GM18868 (cell line): Measurements from ENCODE around the gene UBE3A.

Experiments
- ATAC-seq: cut with Tn5 transposase; IDR thresholded peaks from one replicate; pipeline ENCODE4 v1.9.1; 2021; ENCODE audit warnings: mild to moderate bottlenecking, moderate library complexity; ENCODE audit not compliant: unreplicated experiment

Gene UBE3A

DNA sequence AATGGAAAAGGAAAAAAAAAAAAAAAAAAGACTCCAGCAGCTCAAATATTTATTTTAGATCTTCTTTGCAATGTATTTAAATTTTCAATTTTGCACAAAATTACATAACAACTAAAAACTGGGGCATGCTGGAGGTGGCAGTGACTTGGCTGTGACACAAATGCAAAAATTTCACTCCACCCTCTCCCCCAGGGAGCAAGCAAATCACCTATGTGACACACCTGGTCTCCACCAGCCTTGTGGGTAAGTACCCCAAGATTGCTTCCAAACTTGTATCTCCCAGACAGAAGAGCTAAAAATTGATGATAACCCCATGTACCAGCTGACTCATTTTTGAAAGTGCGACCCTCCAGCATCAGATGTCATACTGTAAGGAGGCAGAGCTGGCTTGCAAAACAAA lies 32.0 kb downstream of the UBE3A start:
- ATAC-seq = no peak

DNA sequence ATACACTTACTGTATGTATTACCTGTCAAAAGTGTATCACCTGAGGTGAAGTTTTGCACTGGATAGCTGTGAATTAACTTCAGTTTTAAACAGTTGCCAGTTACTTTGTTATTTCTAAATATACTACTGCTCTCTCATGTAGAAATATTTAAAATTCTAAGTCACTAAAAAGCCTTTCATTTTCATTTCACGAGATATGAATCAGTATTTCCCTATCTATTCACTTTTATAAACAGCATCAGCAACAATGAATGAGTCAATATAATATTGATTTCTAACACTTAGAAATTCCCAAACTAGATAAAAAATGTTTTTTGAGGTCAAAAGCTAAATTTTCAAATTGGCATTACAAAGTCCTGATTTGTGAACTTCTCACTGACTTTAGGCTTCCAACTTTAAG lies 32.6 kb downstream of the UBE3A start:
- ATAC-seq = no peak

DNA sequence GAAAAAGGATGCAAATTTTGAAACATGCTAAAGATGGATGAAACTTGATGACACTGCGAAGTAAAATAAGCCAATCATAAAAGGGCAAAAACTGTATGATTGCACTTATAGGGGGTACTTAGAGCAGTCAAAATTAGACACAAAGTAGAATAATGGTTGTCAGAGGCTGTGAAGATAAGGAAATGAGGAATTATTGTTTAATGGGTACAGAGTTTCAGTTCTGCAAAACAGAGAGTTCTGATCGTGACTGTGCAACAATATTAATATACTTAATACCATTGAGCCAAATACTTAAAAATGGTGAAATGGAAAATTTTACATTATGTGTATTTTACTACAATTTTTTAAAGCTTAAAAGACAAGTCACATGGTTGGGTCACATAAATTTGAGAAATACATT lies 35.1 kb downstream of the UBE3A start:
- peak; percentile 74 for ATAC-seq

DNA sequence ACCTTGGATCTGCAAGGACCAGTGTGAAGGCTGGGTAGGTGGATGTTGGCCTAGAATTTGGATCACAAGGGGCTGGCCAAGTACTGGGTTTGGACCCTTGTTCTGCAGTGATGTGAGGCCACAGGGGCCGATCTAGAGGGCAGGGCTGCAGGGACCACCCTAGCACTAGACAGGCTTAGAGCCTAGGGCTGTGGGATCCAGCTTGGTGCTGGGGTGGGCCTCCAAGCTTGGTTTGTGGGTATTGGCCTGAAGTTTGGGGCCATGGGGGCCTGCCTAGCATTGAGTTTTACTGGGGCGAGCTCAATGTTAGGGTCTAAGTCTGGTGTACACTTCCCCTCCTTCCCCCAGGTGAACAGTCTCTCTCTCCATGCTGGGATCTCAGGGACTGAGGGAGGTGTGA lies 36.5 kb downstream of the UBE3A start:
- ATAC-seq = no peak

DNA sequence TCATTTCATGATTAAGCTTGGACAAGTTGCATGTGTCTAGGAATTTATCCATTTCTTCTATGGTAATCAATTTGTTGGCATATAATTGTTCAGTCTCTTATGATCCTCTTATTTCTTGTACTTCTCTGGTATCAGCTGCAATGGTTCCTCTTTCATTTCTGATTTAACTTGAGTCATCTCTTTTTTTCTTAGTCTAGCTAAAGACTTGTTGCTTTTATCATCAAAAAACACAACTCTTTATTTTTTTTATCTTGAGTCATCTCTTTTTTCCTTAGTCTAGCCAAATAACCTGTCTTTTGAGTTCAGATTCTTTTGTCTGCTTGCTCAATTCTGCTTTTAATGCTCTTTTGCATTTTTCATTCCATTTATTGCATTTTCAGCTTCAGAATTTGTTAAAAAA lies 37.3 kb downstream of the UBE3A start:
- ATAC-seq = no peak

DNA sequence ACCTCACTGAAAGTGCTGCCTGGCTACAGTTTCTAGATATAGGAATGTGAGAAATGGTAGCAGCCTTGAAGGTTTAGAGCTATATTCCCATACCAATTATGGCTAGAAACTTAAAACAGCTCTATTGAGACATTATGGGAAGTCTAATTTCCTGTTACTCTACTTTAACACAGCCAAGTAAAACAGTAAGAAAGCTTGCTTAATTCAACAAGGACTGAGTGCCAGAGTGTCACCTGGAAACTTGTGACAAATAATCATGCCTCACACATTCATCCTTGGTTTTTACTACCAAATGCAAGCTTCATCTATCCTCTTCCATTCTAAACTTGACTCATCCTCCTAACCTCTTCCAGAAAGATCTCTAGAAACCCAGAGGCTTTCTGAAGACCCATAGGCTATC lies 41.7 kb downstream of the UBE3A start:
- ATAC-seq = no peak

DNA sequence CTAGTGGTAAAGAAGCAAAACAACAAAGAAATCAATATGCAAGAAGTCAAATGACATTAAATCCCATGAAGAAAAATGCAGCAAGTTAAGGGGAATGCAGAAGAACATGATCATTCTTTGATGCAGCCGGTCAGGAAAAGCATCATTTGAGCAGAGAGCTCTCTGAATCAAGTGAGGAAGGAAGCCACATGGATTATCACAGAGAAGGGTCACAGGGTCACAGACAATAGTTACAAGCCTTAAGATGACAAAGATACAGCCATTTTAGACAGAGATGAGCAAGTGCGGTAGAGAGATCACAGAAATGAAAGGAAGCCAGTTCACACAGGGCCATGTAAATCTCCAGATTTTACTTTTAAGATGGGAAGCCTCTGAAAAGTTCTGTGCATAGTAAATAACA lies 43.9 kb downstream of the UBE3A start:
- ATAC-seq = no peak

DNA sequence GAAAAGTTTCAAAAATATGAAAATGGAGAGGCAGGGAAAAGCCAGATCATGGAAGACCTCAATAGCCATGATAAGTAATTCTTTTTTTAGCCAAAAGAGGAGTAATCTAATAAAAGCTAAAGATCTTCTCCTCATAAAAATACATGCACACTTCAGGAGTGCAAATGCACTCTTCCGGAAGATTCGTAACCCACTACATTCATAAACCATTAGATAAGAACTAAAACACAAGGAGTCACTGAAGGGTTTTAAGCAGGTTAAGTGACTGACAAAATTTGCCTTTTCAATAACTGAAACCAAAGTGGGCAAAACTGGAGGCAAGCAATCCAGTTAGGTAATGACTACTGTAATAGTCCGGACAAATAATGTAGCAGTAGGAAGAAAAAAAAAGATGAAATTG lies 46.0 kb downstream of the UBE3A start:
- no peak for ATAC-seq

DNA sequence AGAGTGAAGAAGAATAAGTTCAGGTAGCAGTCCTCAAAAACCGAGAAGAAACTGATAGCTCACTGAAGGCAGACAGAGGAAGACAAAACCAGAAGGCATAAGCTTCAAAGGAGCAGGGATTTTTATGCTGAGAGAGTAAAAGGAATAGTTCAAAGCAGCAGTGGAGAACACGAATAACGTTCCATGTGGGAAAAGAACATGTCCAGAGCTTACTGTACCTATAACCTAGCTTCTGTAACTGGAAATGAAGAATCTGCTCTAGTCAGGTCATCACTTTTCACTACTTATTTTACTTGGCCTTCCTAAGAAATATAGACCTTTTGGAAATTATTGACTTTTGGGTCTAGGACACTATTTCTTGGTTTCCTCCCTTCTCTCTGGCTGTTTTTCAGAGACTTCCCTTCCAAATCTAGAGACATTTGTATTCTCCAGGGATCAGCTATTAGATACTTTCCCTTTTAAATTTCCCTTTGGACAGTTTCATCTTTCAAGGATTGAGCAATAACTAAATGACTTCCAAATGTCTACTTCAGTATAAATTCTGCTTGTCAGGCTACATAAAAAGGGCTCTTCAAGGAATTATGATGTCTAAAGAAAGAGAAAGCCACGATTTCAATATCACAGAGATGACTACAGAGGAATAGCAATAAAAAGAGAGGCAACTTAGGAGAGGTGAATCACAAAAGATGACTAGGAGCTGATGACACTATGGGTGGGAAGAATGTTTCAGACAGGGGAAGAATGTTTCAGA lies 46.7 kb downstream of the UBE3A start:
- no peak for ATAC-seq

DNA sequence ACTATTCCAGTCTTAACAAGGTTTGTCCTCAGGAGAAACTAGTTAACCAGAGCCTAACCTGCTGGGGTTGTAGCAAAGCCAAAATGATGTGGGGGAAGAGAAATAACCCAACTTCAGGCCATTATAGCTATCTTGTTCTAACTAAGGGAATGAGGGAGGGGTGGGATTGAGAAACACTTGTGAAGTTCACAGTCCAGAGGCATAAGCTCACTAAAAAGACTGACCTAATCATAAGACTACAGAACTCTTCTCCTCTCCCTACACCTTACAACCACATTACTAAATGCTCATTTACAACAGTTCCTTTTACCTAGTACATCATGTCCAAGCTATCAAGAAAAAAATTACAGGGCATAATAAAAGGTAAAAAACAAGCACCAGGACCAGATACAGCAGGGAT lies 52.8 kb downstream of the UBE3A start:
- ATAC-seq = no peak

DNA sequence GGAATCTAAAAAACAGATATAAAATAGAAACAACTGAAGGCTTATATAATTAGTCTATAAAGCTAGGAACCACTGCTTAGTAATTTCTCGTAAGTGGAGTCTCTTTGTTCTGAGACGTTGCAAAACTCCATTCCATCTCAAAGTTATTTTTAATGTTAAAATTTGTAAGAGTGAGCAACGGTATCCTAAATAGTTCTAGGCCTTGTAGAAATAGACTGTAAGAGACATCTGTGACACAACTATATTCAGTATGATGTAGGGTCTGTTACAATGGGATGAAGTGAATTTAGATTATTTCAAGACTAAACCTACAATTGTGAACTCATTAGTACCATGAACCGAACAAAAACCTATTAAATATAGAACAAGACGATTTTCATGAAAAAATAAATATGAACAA lies 57.2 kb downstream of the UBE3A start:
- no peak for ATAC-seq

DNA sequence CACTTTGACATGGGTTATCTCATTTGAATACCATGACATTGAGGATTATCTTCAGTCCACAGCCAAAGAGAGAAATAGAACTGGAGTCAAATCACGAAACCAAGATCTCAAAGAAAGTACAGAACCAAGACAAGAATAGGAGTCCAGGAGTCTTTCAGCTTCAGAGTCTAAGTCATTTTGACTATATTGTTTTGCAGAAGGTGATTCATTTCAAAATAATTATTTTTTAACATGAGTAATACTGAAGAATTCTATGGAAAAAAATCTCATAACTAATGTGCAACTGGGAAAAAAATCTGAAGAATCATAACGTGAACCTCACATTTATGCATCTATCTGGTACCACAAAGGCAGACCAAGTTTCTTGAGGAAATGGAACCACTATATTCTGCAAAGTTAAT lies 60.3 kb downstream of the UBE3A start:
- ATAC-seq = peak; percentile 37

DNA sequence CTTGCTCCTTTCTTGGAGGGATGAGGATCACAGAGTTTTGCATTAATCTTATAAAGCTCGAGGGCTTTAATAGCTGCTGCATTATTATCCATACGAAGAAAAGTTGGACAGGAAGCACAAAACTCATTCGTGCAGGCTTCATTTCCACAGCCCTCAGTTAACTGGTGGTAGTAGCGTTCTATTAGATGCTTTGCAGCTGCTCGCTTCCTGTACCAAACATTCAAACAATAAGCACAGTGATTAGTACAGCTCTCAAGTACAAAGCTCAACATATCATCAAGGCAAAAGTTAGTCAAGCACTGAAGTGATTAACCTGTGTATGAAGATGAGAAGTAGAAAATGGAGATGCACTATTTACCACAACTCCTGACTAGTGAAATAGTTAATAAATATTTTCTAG lies 63.3 kb downstream of the UBE3A start:
- ATAC-seq = no peak

DNA sequence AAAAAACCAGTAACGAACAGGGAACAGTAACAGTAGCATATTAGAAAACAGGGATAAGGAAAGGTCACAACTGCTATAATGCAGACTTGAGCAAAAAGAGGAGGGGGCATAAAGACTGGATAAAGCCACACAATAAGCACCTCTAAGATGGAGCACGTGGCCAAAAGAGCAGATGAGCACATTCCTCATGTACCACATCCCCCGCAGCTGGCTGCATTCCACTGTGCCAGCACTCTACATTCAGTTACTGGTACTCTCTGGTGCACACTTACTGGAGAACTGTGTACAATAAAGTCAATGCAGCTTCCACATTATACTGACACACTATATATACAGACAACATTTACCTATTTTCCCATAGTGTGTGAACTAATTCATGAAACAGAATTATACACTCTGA lies 64.7 kb downstream of the UBE3A start:
- ATAC-seq = no peak

DNA sequence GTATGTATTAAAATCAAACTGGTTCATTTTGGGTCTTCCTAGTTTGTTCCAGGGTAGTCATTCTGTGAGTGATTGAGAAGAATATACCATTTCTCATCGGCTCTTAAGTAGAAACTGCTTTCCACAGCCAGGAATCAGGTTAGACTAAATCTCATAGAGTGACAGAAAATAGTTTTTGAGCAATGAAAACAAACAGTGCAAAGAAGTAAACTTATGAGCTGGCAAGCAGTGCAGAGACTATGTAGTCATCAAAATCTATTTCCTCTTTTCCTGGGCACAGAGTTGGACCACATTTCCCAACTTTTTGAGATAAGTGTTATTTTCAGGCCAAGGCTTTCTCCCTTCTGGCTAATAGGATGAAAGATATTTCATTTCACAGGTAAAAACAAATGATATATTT lies 66.5 kb downstream of the UBE3A start:
- no peak for ATAC-seq

DNA sequence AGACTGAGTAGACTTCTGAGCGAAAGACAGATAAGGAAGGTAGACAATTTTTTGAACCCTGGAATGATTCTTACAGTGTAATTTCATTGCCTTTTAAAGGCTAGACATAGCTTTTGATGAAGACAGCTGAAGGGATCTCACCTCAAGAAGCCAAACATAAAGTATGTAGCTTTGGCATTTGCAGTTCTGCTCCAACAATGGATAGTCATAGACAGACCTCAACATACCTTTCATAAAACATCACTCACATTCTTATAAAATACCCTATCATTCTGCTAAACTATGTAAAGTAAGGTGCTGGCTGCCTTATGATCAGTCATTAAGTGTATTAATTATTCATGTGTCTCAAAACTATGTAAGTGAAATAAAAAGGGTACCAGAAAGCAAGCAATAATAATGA lies 70.0 kb downstream of the UBE3A start:
- ATAC-seq = no peak

DNA sequence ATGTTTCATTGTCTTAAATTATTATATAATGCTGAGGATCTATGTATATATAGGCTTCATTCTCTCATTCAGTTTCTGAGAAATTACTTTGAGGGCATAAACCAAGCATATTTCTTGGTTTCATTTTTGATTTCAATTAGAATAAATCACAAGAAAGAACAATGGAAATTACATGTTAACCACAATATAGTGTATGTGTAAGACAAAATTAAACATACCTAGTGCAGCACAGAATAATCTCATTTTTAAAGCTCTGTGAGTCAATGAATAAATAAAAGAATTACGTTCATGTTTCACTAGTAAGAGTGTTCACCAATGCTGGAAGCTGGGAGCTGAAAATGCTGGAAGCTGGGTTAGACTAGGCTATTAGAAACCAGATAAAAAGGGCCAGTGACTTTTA lies 72.8 kb downstream of the UBE3A start:
- ATAC-seq = peak; percentile 66

DNA sequence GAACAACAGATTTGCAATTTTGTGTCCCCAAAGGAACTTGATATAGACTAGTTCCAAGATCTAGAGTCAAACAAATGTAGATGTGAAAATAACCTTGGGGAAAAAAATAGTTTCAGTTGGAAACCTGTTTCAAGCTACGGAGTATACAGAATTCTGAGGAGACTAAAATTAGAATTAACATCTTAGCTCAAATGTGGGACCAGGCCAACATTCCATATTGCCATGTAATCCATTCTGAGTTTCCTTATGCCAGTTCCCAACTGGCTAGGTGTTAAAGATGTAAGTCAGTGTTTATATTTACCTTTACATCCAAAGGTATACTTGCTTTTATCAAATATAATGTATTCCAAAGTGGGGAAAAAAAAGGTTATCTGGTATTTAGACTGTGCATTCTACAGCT lies 76.3 kb downstream of the UBE3A start:
- no peak for ATAC-seq

DNA sequence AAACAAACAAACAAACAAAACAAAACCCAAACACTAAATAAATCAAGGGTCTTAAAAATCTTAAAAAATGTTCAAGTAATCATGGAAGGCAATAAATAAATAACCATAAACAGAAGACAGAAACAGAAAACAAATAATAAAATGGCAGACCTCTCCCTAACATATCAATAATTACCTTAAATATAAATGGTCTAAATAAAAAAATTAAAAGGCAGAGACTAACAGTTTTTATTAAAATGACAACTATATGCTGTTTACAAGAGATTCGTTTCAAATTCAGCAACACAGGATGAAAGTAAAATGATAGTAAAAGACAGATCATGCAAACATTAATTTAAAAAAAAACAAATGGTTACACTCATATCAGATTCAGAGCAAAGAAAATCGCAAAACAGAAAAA lies 91.1 kb downstream of the UBE3A start:
- no peak for ATAC-seq

DNA sequence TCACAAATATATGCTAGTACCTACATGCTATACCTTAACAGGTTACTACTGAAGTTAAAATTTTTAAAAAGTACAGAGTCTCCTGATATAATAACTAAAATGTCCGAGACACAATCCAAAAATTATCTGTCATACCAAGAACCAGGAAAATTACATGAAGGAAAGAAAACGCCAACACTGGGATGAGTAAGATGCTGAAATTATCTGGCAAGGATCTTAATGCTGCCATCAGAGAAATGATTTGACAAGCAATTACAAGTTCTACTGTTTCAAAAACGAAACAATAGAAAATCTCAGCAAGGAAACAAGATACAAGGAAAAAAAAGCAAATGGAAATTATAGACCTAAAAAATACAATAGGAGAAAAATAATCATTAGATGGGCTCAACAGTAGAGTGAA lies 92.5 kb downstream of the UBE3A start:
- no peak for ATAC-seq

DNA sequence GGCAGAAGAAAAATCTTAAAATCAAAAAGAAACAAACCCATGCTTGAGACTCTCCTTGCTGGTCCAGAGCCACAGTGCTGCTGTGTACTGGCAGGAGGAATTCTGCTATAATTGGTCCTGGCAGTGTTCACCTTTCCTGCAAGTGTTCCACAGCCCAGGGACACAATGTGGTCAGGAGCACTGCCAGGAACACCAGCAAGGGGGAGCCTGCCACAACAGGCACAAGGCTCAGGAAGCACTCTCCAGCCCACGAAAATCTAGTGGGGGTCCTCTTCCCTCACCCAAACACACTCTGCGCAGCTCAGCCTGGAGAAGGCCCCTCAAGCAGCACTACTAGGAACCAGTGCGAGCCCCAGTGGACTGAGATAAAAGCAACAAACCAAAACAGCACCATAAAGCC lies 92.9 kb downstream of the UBE3A start:
- no peak for ATAC-seq

DNA sequence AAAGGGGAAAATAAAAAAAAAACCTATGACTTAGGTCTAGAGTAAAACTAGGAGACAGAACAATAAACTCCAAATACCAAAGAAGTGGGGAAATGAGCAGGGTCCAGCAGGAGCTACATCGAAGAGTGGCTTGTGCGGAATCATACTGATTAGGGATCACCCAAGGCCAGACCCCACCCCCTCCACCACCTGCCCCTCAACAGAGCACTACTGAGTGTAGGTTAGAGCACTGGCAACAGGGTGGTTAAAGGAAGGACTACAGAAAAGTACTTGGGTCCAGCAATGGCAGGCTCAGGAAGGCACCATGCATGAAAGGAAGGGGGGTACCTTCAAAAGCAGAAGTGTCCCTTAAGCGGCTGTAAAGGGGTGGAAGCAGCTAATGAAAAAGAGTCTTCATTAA lies 96.2 kb downstream of the UBE3A start:
- no peak for ATAC-seq

DNA sequence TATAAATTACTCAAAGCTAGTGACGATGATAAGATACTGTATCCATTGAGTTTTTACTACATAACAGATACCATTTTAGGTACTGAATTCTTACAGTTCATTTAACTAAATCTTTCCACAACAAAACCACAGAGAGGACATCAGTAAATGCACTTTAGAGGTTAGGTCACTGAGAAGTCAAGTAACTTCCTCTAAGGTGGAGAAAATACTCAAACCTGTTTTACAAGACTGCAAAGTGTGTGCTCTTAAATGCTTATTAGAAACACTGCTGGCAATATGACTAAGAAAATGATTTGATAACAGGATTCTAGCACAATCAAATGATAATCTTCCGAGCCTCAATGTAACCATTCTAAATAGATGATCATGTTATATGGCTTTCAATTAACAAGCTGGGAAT lies 99.4 kb downstream of the UBE3A start:
- no peak for ATAC-seq
